Measurements from ENCODE around the gene ARPC5L.

DNA sequence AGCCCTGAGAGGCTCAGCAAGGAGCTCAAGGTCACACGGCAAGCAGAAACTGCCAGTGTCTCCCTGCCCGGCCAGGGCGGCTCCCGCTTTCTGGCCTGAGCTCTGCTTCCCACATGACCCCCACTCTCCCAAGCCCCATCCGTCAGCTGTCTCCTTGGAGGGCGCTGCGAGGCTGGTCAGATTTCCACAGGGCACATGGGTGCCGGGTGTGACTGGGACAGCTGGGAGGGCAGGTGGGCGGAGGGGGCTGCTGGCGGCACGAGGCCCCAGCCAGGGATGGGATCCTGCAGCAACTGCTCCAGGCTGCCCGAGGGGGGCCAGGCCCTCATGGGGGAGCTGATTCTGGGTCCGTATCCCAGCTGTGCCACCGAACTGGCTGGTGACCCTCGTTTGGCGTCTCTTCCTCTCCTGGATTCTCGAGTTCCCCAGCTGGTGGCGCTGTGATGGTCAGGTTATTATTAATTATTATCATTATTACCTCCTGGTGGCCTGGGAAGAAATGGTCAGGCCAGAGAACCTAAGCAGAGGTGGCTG is 21.6 kb upstream of the ARPC5L start:
- TF ChIP-seq POLR2A (IDR thresholded peaks at IDR 0.05), result no peak
- TF ChIP-seq, protein P1, sequence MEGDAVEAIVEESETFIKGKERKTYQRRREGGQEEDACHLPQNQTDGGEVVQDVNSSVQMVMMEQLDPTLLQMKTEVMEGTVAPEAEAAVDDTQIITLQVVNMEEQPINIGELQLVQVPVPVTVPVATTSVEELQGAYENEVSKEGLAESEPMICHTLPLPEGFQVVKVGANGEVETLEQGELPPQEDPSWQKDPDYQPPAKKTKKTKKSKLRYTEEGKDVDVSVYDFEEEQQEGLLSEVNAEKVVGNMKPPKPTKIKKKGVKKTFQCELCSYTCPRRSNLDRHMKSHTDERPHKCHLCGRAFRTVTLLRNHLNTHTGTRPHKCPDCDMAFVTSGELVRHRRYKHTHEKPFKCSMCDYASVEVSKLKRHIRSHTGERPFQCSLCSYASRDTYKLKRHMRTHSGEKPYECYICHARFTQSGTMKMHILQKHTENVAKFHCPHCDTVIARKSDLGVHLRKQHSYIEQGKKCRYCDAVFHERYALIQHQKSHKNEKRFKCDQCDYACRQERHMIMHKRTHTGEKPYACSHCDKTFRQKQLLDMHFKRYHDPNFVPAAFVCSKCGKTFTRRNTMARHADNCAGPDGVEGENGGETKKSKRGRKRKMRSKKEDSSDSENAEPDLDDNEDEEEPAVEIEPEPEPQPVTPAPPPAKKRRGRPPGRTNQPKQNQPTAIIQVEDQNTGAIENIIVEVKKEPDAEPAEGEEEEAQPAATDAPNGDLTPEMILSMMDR (IDR thresholded peaks at IDR 0.05), result peak in 2 of 3 experiments; percentile 35 to 36

All from testis (tissue), 2 donors.